Limb (tissue), 2 donors: ENCODE data around the gene CIB1.

Experiments used
- DNase-seq, 2 donors: peaks; one replicate each; pipeline ENCODE4 v3.0.0-alpha.2; 2016; ENCODE audit errors: extremely low spot score in 2 of 2

Gene CIB1

DNA sequence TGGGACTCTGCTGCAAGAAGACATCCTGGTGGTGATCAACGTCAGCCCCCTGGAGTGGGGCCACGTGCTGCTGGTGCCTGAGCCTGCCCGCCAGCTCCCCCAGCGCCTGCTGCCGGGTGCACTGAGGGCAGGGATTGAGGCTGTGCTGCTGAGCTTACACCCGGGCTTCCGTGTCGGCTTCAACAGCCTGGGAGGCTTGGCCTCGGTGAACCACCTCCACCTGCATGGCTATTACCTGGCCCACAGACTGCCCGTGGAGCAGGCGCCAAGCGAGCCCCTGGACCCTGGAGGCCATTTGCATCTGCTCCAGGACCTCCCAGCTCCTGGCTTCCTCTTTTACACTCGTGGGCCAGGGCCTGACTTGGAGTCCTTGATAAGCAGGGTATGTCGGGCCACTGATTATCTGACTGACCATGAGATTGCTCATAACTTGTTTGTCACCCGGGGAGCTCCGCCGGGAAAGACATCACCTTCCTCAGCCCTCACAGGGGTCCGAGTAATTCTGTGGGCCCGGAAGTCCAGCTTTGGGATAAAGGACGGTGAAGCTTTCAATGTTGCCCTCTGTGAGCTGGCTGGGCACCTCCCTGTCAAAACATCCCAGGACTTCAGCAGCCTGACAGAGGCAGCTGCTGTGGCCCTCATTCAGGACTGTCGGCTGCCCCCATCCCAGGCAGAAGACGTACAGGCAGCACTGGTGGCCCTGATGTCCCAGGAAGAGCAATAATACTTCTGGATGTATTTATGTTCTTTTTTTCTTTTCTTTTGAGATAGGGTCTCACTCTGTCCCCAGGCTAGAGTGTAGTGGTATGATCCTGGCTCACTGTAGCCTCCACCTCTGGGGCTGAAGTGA lies 7.8 kb upstream of the CIB1 start:
- no peak for DNase-seq

DNA sequence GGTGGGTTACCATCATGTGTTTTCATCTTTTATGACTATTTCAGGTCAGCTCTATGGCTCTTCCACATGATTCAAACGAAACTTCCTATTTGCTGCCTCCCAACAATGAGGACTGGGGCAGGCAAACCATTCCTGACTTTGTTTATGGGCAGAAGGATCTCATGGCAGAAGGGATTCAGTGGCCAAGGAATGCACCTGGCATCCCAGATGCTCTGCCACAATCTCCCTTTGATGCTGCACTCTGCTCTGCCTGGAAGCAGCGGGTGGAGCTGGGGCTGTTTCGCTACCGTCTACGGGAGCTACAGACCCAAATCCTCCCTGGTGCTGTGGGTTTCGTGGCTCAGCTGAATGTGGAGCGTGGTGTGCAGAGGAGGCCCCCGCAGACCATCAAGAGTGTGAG lies 7.1 kb upstream of the CIB1 start:
- DNase-seq = no peak

DNA sequence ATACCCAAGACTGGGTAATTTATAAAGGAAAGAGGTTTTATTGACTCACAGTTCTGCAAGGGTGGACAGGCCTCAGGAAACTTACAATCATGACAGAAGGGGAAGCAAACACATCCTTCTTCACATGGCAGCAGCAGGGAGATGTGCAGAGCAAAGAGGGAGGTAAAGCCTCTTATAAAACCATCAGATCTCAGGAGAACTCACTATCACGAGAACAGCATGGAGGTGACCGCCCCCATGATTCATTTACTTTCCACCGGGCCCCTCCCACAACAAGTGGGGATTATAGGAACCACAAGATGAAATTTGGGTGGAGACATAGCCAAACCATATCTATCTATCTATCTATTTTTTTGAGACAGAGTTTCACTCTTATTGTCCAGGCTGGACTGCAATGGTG lies 5.6 kb upstream of the CIB1 start:
- no peak for DNase-seq

DNA sequence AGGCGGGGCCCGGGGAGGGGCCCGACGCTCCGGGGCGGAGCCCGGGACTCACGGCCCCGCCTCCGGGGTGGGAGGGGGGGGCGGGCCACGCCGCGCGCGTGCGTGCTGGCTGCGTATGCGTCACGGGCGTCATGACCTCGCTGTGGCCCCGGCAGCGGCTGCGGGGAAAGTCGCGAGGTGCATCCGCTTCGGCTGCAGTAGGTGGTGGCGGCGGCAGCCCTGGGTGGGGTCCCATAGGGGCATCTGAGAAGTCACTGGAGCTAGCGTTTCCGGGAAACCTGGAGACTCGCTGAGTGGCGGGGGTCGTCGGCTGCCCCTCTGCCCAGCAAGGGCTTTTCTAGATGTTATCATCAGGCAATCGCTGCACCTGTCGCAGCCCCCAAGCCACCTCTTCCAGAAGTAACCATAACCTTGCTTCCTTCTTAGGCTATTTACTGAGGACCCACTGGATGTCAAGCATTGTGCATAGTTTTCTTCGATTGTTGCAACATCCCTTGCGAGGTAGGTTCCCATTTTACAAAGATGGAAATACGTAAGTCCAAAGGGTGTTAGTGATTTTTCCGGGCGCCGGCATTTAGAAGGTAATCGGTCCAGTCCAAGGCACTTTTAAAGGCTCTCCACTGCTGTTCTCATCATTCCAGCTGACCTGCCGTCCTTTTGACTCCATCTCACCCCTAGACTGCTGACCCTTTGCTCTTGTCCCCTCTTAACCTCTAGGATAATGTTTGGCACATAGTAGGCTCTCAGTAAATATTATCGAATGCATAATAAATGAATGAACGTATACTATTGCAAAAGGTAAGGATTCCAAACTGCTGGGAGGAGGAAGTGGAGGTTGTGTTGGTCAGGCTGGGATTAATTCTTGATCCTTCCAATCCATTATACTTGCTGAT lies 601 bp upstream of the CIB1 start, which contains the start of gene GDPGP1:
Gene GDPGP1 (plus strand): TSS at position 114 of the 893 bp plus-strand sequence. CDS start 6,700 bp downstream, outside the sequence.
- DNase-seq = no peak

DNA sequence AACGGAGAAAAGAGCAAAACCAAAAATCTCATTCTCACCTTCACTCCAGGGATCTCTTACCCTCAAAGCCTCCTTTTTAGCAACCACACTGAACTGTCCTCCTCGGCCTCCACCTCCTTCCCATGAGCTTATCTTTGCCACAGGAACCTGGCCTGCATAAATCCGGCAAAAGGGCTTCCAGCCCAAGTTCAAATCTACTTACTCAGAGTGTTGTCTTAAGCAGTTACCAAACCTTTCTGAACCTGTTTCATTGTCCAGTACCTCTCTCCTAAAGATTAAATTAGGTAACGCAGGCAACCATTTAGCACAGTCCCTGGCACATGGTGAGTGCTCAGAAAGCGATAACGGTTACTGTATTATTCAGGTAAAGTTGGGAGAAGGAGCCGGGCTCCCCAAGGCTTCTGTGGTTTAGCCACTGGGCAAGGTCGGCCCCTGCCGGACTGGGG lies 777 bp downstream of the CIB1 start:
- no peak for DNase-seq

DNA sequence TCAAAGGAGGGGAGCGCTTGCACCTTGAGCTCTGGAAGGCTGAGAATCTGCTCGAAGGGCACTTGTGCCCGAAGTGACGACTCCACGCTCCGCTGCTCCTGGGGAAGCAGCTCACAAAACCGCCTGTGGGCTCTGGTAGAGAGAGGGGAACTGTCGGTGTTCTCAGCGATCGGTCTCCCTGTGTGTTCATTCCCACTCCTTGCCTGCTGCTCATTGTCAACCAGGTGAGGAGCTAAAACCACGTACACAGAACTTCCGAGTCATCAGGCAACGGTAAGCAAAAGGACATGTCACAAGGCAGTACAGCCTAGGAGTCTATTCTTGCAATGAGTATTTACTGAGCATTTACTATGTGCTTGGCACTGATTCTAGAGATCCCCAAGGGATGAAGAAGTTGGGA lies 1.5 kb downstream of the CIB1 start:
- DNase-seq = no peak

DNA sequence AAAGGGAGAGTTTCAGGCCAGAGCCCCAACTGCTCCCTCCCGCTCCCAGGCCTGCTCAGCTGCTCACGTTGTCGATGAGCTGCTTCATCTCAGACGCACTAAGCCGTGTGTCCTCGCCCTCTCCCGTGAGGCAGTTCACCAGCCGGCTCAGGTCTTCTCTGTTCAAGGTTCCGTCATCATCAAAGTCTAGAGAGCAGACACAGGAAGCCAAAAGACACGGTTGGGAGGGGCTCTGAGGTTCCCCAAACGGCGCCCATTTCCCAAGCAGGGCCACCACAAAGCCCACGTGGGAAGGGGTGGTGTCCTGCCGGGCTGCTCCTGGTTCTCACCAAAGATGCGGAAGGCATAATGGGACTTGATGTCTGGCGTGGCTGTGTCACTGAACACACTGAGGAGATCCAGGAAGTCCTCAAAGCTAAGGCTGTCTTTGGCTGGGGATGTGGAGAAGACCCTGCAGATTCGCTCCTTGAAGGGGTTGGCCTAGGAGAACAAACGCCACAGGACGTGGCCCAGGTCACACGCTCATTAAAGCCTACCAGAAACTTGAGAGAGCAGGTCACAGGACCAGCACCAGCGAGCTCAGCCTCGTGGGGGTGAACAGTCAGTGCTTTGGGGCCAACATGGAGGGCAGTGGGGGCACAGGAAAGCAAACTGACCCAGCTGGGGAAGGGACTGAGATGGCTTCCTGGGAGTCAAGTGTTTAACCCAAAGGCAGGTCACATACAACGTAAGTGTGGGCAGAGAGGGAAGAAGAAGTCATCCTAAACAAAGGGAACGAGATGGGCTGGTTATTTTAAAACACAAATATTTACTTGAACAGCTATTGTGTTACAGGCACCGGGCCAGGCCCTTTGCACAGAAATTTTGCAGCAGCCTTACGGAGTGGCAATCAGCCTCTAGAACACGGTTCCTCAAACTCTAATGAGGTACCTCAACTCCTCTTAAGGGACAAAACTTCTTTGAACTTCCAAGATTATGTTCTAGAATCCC lies 2.4 kb downstream of the CIB1 start:
- no peak for DNase-seq

DNA sequence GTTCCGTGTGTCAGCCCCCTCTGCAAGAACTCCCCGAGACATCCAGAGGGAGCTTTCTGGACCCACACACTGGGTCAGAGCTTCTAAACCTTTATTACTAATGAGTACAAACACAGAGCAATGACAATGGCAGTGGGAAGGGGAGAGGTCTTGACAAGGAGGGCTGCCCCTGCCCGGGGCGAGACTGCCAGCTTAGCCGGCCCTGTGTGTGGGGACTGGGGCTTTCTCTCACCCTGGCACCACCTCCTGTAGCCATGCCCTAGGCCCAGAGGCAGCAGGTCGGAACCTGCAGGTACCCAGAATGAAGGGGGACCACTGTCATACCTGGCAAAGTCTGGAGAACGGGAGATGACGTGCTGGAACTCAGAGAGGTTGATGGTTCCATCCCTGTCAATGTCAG lies 3.1 kb downstream of the CIB1 start:
- DNase-seq = no peak

DNA sequence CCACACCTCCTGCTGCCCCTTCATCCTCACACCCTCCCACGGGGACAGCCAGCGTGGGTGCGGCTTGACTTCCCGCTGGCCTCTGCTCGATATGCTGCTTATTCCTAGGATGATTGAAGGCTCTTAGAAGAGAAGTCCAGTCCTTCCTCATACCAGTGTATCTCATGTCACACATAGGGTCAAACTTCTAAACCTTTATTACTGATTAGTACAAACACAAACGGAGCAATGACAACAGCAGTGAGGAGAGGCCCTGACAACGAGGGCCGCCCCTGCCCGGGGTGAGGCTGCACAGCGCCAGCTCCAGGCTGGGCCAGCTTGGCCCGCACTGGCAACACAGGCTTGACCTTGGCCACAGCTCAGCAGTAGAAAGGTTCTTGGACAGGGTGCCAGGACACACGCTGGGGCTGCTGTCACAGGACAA lies 3.7 kb downstream of the CIB1 start:
- no peak for DNase-seq

DNA sequence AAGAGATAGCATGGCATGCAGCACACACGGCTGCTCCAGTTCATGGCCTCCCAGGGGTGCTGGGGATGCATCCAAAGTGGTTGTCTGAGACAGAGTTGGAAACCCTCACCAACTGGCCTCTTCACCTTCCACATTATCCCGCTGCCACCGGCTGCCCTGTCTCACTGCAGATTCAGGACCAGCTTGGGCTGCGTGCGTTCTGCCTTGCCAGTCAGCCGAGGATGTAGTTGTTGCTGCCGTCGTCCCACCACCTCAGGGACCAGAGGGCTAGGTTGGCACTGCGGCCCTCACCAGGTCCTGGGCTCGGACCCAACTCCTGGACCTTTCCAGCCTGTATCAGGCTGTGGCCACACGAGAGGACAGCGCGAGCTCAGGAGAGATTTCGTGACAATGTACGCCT lies 4.8 kb downstream of the CIB1 start:
- DNase-seq = no peak

DNA sequence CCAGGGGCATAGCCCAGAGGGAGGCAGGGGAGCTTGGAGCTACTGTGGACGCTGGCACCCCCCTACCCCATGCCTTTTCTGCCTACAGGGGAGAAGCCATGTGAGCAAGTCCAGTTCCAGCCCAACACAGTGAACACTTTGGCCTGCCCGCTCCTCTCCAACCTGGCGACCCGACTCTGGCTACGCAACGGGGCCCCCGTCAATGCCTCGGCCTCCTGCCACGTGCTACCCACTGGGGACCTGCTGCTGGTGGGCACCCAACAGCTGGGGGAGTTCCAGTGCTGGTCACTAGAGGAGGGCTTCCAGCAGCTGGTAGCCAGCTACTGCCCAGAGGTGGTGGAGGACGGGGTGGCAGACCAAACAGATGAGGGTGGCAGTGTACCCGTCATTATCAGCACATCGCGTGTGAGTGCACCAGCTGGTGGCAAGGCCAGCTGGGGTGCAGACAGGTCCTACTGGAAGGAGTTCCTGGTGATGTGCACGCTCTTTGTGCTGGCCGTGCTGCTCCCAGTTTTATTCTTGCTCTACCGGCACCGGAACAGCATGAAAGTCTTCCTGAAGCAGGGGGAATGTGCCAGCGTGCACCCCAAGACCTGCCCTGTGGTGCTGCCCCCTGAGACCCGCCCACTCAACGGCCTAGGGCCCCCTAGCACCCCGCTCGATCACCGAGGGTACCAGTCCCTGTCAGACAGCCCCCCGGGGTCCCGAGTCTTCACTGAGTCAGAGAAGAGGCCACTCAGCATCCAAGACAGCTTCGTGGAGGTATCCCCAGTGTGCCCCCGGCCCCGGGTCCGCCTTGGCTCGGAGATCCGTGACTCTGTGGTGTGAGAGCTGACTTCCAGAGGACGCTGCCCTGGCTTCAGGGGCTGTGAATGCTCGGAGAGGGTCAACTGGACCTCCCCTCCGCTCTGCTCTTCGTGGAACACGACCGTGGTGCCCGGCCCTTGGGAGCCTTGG lies 5.6 kb downstream of the CIB1 start:
- no peak for DNase-seq

DNA sequence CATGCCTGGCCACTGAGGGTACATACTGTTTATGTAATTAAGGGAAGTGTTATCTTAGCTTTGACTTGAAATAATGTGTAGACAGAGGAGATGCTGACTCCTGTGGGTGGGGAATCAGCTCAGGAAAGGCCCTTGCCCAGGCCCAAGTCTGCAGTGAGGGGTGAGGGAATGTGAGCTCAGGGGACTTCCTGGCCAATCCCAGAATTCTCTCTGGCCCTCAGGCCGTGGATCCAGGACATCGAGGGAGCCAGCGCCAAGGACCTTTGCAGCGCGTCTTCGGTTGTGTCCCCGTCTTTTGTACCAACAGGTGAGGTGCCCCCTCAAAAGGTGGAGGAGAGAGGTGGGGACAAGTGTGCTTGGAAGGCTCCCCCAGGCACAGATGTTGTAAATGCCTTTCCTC lies 6.4 kb downstream of the CIB1 start:
- no peak for DNase-seq

DNA sequence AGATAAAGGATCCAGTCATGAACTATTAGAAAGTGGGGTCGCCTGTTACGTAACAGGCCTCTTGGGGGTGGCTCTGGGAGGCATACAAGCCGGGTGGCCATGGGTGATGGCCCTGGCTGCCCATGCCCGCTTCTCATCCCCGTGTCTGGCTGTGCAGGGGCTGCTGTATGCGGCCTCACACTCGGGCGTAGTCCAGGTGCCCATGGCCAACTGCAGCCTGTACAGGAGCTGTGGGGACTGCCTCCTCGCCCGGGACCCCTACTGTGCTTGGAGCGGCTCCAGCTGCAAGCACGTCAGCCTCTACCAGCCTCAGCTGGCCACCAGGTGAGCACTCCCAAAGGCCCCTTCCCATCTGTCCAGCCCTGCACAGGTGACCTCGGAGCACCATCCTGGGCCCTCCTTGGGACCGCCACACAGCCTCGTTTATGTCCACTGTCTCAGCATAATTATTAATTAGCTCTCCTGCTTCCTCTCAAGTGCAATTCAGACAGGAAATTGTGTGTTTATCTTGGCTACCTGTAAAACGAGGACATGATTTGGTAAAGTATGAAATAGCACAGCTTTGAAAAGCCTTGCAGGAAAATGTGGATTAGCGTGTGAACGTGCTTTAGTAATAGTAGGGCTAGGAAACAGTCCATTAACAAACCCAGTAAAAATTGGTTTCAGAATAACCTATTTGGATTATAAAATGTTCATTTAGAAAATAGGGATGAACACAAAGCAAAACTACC lies 8.1 kb downstream of the CIB1 start:
- no peak for DNase-seq

DNA sequence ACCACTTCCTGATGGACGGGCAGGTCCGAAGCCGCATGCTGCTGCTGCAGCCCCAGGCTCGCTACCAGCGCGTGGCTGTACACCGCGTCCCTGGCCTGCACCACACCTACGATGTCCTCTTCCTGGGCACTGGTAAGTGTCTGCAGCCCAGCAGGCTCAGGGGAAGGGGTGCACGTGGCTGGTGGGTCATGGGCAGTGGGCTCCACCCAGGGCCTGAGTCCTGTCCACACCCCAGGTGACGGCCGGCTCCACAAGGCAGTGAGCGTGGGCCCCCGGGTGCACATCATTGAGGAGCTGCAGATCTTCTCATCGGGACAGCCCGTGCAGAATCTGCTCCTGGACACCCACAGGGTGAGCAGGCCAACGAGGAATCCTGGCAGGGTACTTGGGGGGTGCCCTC lies 8.7 kb downstream of the CIB1 start:
- DNase-seq = no peak

DNA sequence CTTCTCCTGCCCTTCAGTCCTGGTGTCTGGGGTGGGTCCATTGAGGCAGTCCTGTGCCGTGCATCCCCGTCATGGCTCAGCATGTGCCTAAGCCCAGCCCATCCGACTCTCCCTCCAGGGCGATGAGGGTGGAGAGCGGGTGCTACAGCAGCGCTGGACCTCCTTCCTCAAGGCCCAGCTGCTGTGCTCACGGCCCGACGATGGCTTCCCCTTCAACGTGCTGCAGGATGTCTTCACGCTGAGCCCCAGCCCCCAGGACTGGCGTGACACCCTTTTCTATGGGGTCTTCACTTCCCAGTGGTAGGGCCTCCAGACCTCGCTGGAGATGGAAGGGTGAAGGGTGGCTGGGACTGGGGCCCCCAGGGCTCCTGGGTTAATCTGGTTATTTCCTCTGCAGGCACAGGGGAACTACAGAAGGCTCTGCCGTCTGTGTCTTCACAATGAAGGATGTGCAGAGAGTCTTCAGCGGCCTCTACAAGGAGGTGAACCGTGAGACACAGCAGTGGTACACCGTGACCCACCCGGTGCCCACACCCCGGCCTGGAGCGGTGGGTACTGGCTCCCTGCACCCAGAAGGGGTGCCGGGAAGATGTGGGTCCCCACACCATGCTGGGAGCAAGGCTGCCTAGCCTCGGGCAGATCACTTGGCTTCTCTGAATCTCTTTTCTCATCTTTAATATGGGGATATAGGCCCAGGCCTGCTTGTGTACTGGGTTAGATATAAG lies 10.1 kb downstream of the CIB1 start:
- DNase-seq = no peak

DNA sequence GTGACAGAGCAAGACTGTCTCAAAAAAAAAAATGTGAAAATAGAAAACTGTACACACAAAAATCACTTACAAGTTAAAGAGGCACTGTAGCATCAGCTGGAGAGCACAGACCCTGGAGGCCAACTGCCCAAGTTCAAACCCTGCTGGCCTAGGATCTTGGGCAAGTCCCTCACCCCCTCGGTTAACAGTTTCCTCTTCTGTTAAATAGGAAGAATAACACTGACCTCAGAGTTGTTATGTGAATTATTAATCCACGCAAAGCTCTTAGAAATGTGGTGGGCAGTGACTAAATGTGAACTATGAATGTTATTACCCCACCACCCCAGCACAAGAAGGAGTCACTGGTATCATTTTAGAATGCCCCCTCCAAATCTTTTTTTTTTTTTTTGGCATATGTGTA lies 11.2 kb downstream of the CIB1 start:
- no peak for DNase-seq

DNA sequence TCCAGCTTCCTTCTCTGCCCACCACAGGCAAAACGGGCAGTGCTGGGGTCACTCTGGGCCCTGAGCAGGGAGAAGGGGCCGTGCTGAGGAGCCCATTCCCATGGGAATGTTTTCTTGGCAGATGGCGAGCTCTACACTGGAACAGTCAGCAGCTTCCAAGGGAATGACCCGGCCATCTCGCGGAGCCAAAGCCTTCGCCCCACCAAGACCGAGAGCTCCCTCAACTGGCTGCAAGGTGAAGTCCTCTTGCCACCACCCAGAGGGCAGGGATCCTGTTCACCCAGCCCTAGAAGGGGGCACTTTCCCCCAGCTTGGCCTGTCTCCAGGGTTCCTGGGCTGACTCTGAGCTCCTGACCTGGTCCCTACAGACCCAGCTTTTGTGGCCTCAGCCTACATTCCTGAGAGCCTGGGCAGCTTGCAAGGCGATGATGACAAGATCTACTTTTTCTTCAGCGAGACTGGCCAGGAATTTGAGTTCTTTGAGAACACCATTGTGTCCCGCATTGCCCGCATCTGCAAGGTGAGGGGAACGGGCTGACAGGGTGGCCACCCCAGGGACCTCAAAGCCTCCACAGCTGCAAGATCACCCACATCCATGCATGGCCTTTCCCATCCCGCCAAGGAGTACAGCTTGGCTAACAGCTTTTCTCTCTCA lies 12.4 kb downstream of the CIB1 start:
- peak in 1 of 2 donors; percentile 57 for DNase-seq
